B cell (primary cell): ENCODE results near the gene CFAP251. TPM values are rescaled to one million over a fixed set of nuclear protein-coding genes. Genes with fewer than 3 reads are reported as not detected.

Experiments
- ATAC-seq: fragments of 200-7000 bp; cut with Tn5 transposase; one replicate; pipeline ENCODE4 v1.10.0; 2021; ENCODE audit warnings: low read depth, mild to moderate bottlenecking, moderate number of reproducible peaks, moderate library complexity
- CTCF ChIA-PET: fragments of 350-600 bp; sonication (Branson Sonifier 250); formaldehyde crosslinking; loops from one replicate; lab custom pipeline; 2021; ENCODE audit warnings: antibody characterized with exemption, inconsistent platforms; lab: Charles Lee
- POLR2A ChIA-PET: fragments of 350-600 bp; sonication (Branson Sonifier 250); formaldehyde crosslinking; loops from one replicate; lab custom pipeline; 2021; ENCODE audit warnings: antibody characterized with exemption; lab: Charles Lee
- DNase-seq: peaks from one replicate; pipeline ENCODE4 v3.0.0; 2013
- H2AFZ ChIP-seq: 2 replicates; pipeline ENCODE4 v1.6.1; 2012; ENCODE audit warnings: mild to moderate bottlenecking, low read depth, low read length; ENCODE audit not compliant: insufficient read depth, poor library complexity, severe bottlenecking
- H3K27ac ChIP-seq, 2 donors: 1 replicate in 1 of 2; 2 replicates in 1 of 2; pipeline ENCODE4 v1.5.1; 2012 to 2013; ENCODE audit warnings: low read length in 2 of 2, mild to moderate bottlenecking in 2 of 2, moderate library complexity in 1 of 2
- H3K27me3 ChIP-seq, 4 experiments: fragments of 200-600 bp in 1 of 4; sonication (generic) in 1 of 4; replicated peaks in 1 of 4; 1 replicate in 2 of 4; 2 replicates in 2 of 4; pipeline versions ENCODE4 v1.6.1 to v1.7.0; 2013 to 2016; ENCODE audit warnings: low read length in 3 of 4, mild to moderate bottlenecking in 2 of 4, mixed read lengths in 1 of 4, moderate library complexity in 1 of 4; ENCODE audit not compliant: insufficient read depth in 4 of 4, control insufficient read depth in 3 of 4; ENCODE audit errors: control extremely low read depth in 1 of 4
- H3K36me3 ChIP-seq, 2 experiments: replicated peaks in 1 of 2; 1 replicate in 1 of 2; 2 replicates in 1 of 2; pipeline versions ENCODE4 v1.6.1 to v1.7.1; 2013; ENCODE audit warnings: low read length in 1 of 2; ENCODE audit not compliant: insufficient read depth in 2 of 2, control insufficient read depth in 1 of 2; ENCODE audit errors: control extremely low read depth in 1 of 2, extremely low read depth in 1 of 2
- H3K4me1 ChIP-seq, 2 donors: fragments of 200-600 bp in 1 of 2; sonication (generic) in 1 of 2; 1 replicate in 1 of 2; 2 replicates in 1 of 2; pipeline versions ENCODE4 v1.5.1 to v1.6.1; 2013 to 2017; ENCODE audit warnings: low read length in 2 of 2; ENCODE audit not compliant: control insufficient read depth in 2 of 2, insufficient read depth in 2 of 2
- H3K4me2 ChIP-seq: replicated peaks from 2 replicates; pipeline ENCODE3; 2012; ENCODE audit warnings: mild to moderate bottlenecking, low read depth, low read length; ENCODE audit not compliant: poor library complexity, severe bottlenecking
- H3K4me3 ChIP-seq, 5 experiments: fragments of 200-600 bp in 1 of 5; sonication (generic) in 1 of 5; 1 replicate in 3 of 5; 2 replicates in 2 of 5; pipeline versions ENCODE4 v1.5.1 to v1.7.0; 2011 to 2016; ENCODE audit warnings: low read length in 4 of 5, mild to moderate bottlenecking in 4 of 5, low read depth in 2 of 5, control low read depth in 1 of 5, moderate library complexity in 1 of 5; ENCODE audit not compliant: insufficient read depth in 1 of 5; ENCODE audit errors: control extremely low read depth in 1 of 5, extremely low read depth in 1 of 5
- H3K79me2 ChIP-seq: fragments of 200-600 bp; sonication (generic); one replicate; pipeline ENCODE4 v1.6.0; 2016; ENCODE audit warnings: low read length; ENCODE audit not compliant: control insufficient read depth, insufficient read depth
- H3K9ac ChIP-seq: fragments of 200-600 bp; sonication (generic); 2 replicates; pipeline ENCODE4 v1.6.1; 2017; ENCODE audit warnings: mild to moderate bottlenecking, low read length, moderate library complexity
- H3K9me3 ChIP-seq, 3 donors: one replicate each; pipeline versions ENCODE4 v1.6.1 to v1.7.1; 2013; ENCODE audit warnings: low read length in 2 of 3; ENCODE audit not compliant: control insufficient read depth in 2 of 3, insufficient read depth in 1 of 3; ENCODE audit errors: control extremely low read depth in 1 of 3
- H4K20me1 ChIP-seq: 2 replicates; pipeline ENCODE4 v1.6.0; 2012; ENCODE audit warnings: mild to moderate bottlenecking, low read length; ENCODE audit not compliant: insufficient read depth, control insufficient read depth, poor library complexity, severe bottlenecking
- H3K27ac Mint-ChIP-seq: one replicate; pipeline ENCODE4 v1.8.0; 2021; ENCODE audit warnings: mixed read lengths
- H3K27me3 Mint-ChIP-seq: one replicate; pipeline ENCODE4 v1.8.0; 2021; ENCODE audit warnings: mixed read lengths
- H3K4me1 Mint-ChIP-seq: one replicate; pipeline ENCODE4 v1.8.0; 2021; ENCODE audit warnings: mixed read lengths
- H3K4me3 Mint-ChIP-seq: one replicate; pipeline ENCODE4 v1.8.0; 2021; ENCODE audit warnings: mixed read lengths
- H3K9me3 Mint-ChIP-seq: one replicate; pipeline ENCODE4 v1.8.0; 2022; ENCODE audit warnings: mixed read lengths; ENCODE audit not compliant: insufficient read depth
- EZH2 ChIP-seq: IDR thresholded peaks from 2 replicates; pipeline ENCODE4 v1.6.1; 2012; ENCODE audit warnings: borderline replicate concordance, low read depth, mild to moderate bottlenecking, moderate library complexity, low read length; ENCODE audit not compliant: insufficient read depth, poor library complexity, severe bottlenecking
- WGBS: methylation state at CpG from one replicate; pipeline ENCODE4 v1.1.5; 2013; ENCODE audit warnings: missing lambda C conversion rate; ENCODE audit not compliant: insufficient coverage; 5-methylcytosine and 5-hydroxymethylcytosine counted together
- intact Hi-C: fragments of 100-400 bp; cut with micrococcal nuclease; formaldehyde crosslinking; loops from one replicate; pipeline ENCODE4 v1.10.0; 2022
- polyA plus RNA-seq: library from polyadenylated mRNA; depleted of rRNA; stranded (reverse); fragments of >200 nt; gene quantifications from 2 replicates; pipeline ENCODE4 v1.2.3, GENCODE V29; 2012
- small RNA-seq: library from RNA; depleted of rRNA; stranded (forward); fragments of <200 nt; gene quantifications from one replicate; pipeline ENCODE3, GENCODE V24; 2012; ENCODE audit warnings: low replicate concordance, low read depth; ENCODE audit not compliant: insufficient read length
- total RNA-seq, 2 donors: library from RNA; stranded (reverse); fragments of 120-200 nt in 1 of 2; gene quantifications; 1 replicate in 1 of 2; 2 replicates in 1 of 2; pipeline versions ENCODE4 v1.2.3 to v1.2.4, GENCODE V29; 2013 to 2022
- TF ChIP-seq, protein P1 (sequence below): fragments of 200-600 bp; IDR thresholded peaks from one replicate; pipeline ENCODE4 v1.8.0; 2022; ENCODE audit warnings: antibody characterized with exemption, mild to moderate bottlenecking

CFAP251 gene
- total and polyA plus RNA-seq, 2 donors (not counting 1 experiment from before 2014, with no cell fraction given) = 0.22 to 1.6 TPM

DNA sequence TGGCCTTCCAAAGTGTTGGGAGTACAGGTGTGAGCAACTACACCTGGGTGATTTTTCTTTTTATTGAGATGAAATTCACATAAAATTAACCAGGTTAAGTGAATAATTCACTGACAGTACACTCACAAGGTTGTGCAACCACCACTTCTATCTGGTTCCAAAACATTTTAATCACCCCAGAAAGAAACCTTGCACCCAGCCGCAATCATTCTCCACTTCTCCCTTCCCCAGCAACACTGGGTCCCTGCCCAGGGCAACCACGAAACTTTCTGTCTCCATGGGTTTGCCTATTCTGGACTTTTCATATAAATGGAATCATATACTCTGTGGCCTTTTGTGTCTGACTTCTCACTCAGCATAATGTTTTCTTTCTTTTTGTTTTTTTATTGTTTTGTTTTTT, 133.9 kb downstream of the CFAP251 start:
- Histone ChIP-seq H3K79me2 (peaks cover 12% of the 10 kb centered on the region), H3K4me1 (peaks cover 0 to 4% of the 10 kb centered on the region in 2 donors), H3K9ac (no peak overlapping the region), H3K36me3 (peaks cover 0 to 50% of the 10 kb centered on the region in 2 experiments), H3K4me2 (no peak overlapping the region), H4K20me1 (peaks cover 40% of the 10 kb centered on the region), H3K4me3 (no peak overlapping the region), H2AFZ (no peak overlapping the region), H3K27ac (no peak overlapping the region), H3K9me3 (no peaks in the 10 kb centered on the region), H3K27me3 (no peaks in the 10 kb centered on the region)
- intact Hi-C loops = no loop called here
- DNase-seq (no peak), ATAC-seq (no peak)
- Mint-ChIP-seq H3K27me3 (no peaks in the 10 kb centered on the region), H3K27ac (no peak overlapping the region), H3K4me1 (peaks cover 1% of the 10 kb centered on the region), H3K4me3 (no peak overlapping the region), H3K9me3 (no peaks in the 10 kb centered on the region)
- ChIA-PET CTCF (interaction anchor here (1.0 to 2.5 kb wide), 6 partner anchors 11 to 419 kb away, joined by 3 to 35 read pairs (median 3); no protein-coding TSS in a partner anchor), POLR2A (interaction anchor here (0.6 kb wide), 1 partner anchor 99 kb away, joined by 8 read pairs; no protein-coding TSS in a partner anchor)
- TF ChIP-seq EZH2 = no peak
- TF ChIP-seq, protein P1, sequence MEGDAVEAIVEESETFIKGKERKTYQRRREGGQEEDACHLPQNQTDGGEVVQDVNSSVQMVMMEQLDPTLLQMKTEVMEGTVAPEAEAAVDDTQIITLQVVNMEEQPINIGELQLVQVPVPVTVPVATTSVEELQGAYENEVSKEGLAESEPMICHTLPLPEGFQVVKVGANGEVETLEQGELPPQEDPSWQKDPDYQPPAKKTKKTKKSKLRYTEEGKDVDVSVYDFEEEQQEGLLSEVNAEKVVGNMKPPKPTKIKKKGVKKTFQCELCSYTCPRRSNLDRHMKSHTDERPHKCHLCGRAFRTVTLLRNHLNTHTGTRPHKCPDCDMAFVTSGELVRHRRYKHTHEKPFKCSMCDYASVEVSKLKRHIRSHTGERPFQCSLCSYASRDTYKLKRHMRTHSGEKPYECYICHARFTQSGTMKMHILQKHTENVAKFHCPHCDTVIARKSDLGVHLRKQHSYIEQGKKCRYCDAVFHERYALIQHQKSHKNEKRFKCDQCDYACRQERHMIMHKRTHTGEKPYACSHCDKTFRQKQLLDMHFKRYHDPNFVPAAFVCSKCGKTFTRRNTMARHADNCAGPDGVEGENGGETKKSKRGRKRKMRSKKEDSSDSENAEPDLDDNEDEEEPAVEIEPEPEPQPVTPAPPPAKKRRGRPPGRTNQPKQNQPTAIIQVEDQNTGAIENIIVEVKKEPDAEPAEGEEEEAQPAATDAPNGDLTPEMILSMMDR = no peak
- WGBS = 100% methylated on average over 1 of the region's 2 CpGs

Small RNA genes within 50 kb of the gene (small RNA-seq; reads per million reads assigned to genes)
- not detected for gene AC069503.3
- gene RF00017 = not detected
- not detected for gene RNU7-170P

Other genes starting within 250 kb of the CFAP251 start
- gene MORN3, start 248.9 kb upstream of the CFAP251 start, total RNA-seq = 1.3 and 2.0 TPM in 2 replicates
- 0.22 and 0.45 TPM in 2 replicates for gene MORN3, start 248.9 kb upstream of the CFAP251 start, polyA plus RNA-seq
- 9.2 and 11.5 TPM in 2 replicates for gene TMEM120B, start 205.8 kb upstream of the CFAP251 start, total RNA-seq
- 4.4 and 9.7 TPM in 2 replicates for gene TMEM120B, start 205.8 kb upstream of the CFAP251 start, polyA plus RNA-seq
- gene RHOF, start 124.9 kb upstream of the CFAP251 start, total RNA-seq = 87.1 and 90.3 TPM in 2 replicates
- 129 and 150 TPM in 2 replicates for gene RHOF, start 124.9 kb upstream of the CFAP251 start, polyA plus RNA-seq
- gene SETD1B, start 114.6 kb upstream of the CFAP251 start, total RNA-seq = 60.6 and 61.4 TPM in 2 replicates
- gene SETD1B, start 114.6 kb upstream of the CFAP251 start, polyA plus RNA-seq = 7.3 and 7.9 TPM in 2 replicates
- not detected in 2 replicates for gene HPD, start 59.7 kb upstream of the CFAP251 start, total RNA-seq
- gene HPD, start 59.7 kb upstream of the CFAP251 start, polyA plus RNA-seq = not detected in 2 replicates
- gene PSMD9, start 29.8 kb upstream of the CFAP251 start, total RNA-seq = 37.1 and 38.2 TPM in 2 replicates
- gene PSMD9, start 29.8 kb upstream of the CFAP251 start, polyA plus RNA-seq = 81.6 and 83.4 TPM in 2 replicates
- 75.6 and 75.9 TPM in 2 replicates for gene BCL7A, start 103.3 kb downstream of the CFAP251 start, total RNA-seq
- 71.0 and 80.7 TPM in 2 replicates for gene BCL7A, start 103.3 kb downstream of the CFAP251 start, polyA plus RNA-seq
- 91.2 and 94.5 TPM in 2 replicates for gene MLXIP, start 160.2 kb downstream of the CFAP251 start, total RNA-seq
- 28.1 and 30.6 TPM in 2 replicates for gene MLXIP, start 160.2 kb downstream of the CFAP251 start, polyA plus RNA-seq